Measurements from ENCODE around the gene CALCOCO2. TPM values are rescaled to one million over a fixed set of nuclear protein-coding genes. Genes with fewer than 3 reads are reported as not detected.

The CALCOCO2 gene
- total RNA-seq, 4 donors from 2014 or later: 104 to 237 (median 132) TPM

DNA sequence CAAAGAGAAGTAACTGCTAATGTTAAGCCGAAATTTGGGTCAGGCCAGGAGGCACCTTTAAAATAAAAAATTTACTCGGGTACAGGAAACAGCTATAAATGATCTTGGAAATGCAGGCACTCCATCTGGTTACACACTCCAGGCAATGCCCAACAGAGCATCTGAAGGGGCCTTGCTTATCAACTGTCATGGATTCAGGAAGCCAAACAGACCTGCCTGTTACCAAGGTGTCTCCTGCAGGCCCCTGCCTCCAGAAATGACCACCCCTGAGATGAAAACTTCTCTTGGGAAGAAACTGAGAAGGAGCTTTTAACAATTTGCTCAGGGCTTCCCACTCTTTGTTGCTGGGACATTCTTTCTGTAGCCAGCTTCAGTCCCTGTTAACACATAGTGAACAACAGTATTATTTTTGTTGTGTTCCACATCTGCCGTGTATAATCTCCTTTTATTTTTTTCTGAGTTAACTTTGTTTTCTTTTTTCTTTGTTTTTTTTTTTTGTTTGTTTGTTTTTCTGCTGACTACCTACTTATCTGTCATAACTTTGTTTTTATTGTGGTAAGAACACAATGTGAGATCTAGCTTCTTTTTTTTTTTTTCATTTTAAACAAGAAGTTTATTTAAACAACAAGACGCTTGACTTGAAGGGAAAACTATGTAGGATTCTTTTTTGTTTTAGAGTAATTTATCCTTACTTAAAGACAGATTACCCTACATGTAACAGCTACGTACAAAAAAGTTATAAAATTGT is 43.0 kb downstream of the CALCOCO2 start:
- no peaks in the 10 kb centered on the region for H3K36me3 ChIP-seq
- no peaks in the 10 kb centered on the region for H3K9me3 ChIP-seq
- H3K27me3 ChIP-seq: no peaks in the 10 kb centered on the region
- peak overlapping the region; percentile 24 to 79 (median 68) for H3K27ac ChIP-seq
- intact Hi-C loops (cut with DNase I; ENCODE audit: low total_unique reads) (no loop called here), in situ Hi-C loops (cut with MboI; ENCODE audit: low sequenced_read_pairs in 4 of 4) (loop anchor here in 1 of 4 donors (10.0 kb wide), 1 partner anchor 61 kb away; no protein-coding TSS in a partner anchor)
- ATAC-seq (no peak), DNase-seq (no peak)
- TF ChIP-seq, protein P1, sequence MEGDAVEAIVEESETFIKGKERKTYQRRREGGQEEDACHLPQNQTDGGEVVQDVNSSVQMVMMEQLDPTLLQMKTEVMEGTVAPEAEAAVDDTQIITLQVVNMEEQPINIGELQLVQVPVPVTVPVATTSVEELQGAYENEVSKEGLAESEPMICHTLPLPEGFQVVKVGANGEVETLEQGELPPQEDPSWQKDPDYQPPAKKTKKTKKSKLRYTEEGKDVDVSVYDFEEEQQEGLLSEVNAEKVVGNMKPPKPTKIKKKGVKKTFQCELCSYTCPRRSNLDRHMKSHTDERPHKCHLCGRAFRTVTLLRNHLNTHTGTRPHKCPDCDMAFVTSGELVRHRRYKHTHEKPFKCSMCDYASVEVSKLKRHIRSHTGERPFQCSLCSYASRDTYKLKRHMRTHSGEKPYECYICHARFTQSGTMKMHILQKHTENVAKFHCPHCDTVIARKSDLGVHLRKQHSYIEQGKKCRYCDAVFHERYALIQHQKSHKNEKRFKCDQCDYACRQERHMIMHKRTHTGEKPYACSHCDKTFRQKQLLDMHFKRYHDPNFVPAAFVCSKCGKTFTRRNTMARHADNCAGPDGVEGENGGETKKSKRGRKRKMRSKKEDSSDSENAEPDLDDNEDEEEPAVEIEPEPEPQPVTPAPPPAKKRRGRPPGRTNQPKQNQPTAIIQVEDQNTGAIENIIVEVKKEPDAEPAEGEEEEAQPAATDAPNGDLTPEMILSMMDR (IDR thresholded peaks at IDR 0.05 in 4 of 5, conservative IDR thresholded peaks at IDR 0.05 in 1 of 5): no peak
- no peak for TF ChIP-seq POLR2A (IDR thresholded peaks at IDR 0.05)
- H3K4me1 ChIP-seq: peaks cover 3 to 35% of the 10 kb centered on the region in 2 donors
- H3K4me3 ChIP-seq: no peak overlapping the region

DNA sequence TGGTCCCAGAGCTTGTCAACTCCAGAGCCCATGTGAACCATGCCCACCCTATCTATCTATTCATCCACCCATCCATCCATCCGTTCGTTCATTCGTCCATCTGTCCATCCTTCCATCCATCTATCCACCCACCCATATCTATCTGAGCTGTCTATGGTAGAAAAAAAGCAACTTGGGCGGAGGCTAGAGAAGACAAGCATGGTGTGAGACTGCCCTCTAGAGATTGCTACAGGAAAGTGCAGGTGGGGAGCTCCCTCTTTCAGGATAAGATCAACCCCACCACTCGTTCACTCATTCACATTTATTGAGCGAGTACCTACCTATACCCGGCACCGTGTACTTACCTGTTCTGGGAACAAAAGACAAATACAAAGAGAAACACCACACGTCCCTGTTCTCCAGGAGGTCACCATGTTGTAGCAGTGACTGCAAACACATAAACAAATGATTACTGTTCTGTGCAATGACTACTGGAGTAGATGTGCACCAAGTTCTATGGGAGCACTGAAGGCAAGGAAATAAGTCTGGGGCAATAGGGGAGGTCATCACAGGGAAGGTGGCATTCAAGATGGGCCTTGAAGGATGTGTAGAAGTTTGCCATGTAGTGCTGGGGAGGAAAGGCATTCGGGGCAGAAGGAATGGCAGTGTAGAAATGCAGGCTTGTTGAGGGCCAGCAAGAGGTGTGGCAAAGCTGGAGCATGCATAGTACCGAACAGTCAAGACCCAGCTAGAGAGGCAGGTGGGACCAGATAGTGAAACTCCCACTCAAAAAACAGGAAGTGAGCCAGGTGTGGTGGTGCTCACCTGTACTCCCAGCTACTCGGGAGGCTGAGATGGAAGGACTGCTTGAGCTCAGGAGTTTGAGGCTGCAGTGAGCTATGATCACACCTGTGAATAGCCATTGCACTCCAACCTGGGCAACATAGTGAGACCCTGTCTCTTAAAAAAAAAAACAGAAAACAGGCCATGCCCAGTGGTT is 48.4 kb downstream of the CALCOCO2 start:
- no peak overlapping the region for H3K4me3 ChIP-seq
- H3K36me3 ChIP-seq: no peaks in the 10 kb centered on the region
- H3K27ac ChIP-seq: no peak overlapping the region
- intact Hi-C loops (cut with DNase I; ENCODE audit: low total_unique reads): loop anchor here (1.0 to 2.0 kb wide), 3 partner anchors 65 to 154 kb away; no protein-coding TSS in a partner anchor
- no peaks in the 10 kb centered on the region for H3K27me3 ChIP-seq
- DNase-seq: peak in 1 of 2 donors; percentile 38
- in situ Hi-C loops (cut with MboI; ENCODE audit: low sequenced_read_pairs in 4 of 4): loop anchor here in 2 of 4 donors (10.0 to 25.0 kb wide), 2 partner anchors 56 to 217 kb away; no protein-coding TSS in a partner anchor
- TF ChIP-seq, protein P1 (IDR thresholded peaks at IDR 0.05 in 4 of 5, conservative IDR thresholded peaks at IDR 0.05 in 1 of 5): peak; percentile 77 to 91 (median 87)
- no peak for TF ChIP-seq POLR2A (IDR thresholded peaks at IDR 0.05)
- no peaks in the 10 kb centered on the region for H3K9me3 ChIP-seq
- peak; percentile 76 to 85 for ATAC-seq
- peaks cover 0 to 3% of the 10 kb centered on the region in 2 donors for H3K4me1 ChIP-seq

DNA sequence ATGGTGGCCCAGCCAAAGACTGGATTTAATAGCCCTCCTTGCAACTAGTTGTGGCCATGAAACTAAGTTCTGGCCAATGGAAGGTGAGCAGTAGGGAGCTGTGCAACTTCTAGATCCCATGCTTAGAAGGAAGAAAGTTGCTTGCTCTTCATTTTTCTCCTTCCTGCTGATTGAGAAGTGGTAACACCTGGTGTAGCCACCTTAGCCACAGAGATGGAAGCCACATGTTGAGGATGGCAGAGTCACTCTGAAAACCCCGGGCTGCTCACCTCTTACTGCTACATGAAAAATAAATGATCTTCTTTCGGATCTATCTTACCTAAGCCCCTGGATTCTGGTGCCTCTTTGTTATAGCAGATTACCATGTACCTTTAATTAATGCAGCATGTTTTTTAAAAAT is 51.4 kb downstream of the CALCOCO2 start:
- ATAC-seq: no peak
- TF ChIP-seq, protein P1 (IDR thresholded peaks at IDR 0.05 in 4 of 5, conservative IDR thresholded peaks at IDR 0.05 in 1 of 5): no peak
- no peak for TF ChIP-seq POLR2A (IDR thresholded peaks at IDR 0.05)
- H3K4me3 ChIP-seq: no peak overlapping the region
- in situ Hi-C loops (cut with MboI; ENCODE audit: low sequenced_read_pairs in 4 of 4): loop anchor here (5.0 to 25.0 kb wide), 6 partner anchors 70 to 220 kb away; partner anchors contain the start of genes HOXB13 (in 2 of the 4), PRAC1 (in 2 of the 4) and PRAC2 (in 2 of the 4)
- intact Hi-C loops (cut with DNase I; ENCODE audit: low total_unique reads): no loop called here
- no peak overlapping the region for H3K27ac ChIP-seq
- H3K36me3 ChIP-seq: no peaks in the 10 kb centered on the region
- no peak for DNase-seq
- H3K4me1 ChIP-seq: no peaks in the 10 kb centered on the region
- H3K27me3 ChIP-seq: no peaks in the 10 kb centered on the region
- no peaks in the 10 kb centered on the region for H3K9me3 ChIP-seq

DNA sequence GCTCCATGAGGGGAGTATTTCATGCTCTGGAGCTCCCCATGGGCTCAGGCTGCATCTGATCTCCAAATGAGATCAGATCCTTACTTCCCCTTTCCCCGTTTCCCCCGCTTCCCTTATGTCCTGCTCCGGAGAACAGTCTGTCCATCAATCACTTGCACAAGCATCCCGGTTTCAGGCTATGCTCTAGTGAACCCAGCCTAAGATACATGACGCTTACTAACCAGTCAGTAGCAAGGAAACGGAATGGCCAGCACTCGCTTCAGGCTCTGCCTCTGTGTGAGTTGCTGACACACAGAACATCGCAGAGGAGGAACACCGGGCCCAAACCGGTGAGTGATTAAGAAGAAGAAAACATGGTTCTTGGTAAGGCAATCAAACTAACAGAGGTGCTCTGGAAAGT is 52.3 kb downstream of the CALCOCO2 start:
- no peak for TF ChIP-seq POLR2A (IDR thresholded peaks at IDR 0.05)
- TF ChIP-seq, protein P1 (IDR thresholded peaks at IDR 0.05 in 4 of 5, conservative IDR thresholded peaks at IDR 0.05 in 1 of 5): no peak
- no peaks in the 10 kb centered on the region for H3K9me3 ChIP-seq
- DNase-seq (no peak), ATAC-seq (no peak)
- H3K4me3 ChIP-seq: no peak overlapping the region
- intact Hi-C loops (cut with DNase I; ENCODE audit: low total_unique reads) (no loop called here), in situ Hi-C loops (cut with MboI; ENCODE audit: low sequenced_read_pairs in 4 of 4) (loop anchor here (5.0 to 25.0 kb wide), 6 partner anchors 71 to 221 kb away; partner anchors contain the start of genes HOXB13 (in 2 of the 4), PRAC1 (in 2 of the 4) and PRAC2 (in 2 of the 4))
- no peaks in the 10 kb centered on the region for H3K27me3 ChIP-seq
- H3K27ac ChIP-seq: no peak overlapping the region
- H3K36me3 ChIP-seq: no peaks in the 10 kb centered on the region
- no peaks in the 10 kb centered on the region for H3K4me1 ChIP-seq

Measured in gastrocnemius medialis (tissue), 4 donors.